Measurements from ENCODE around the gene CTSZ.
"Not testable (repeated sequence)": the region's sequence is repeated elsewhere in the genome, so short reads cannot be mapped to it uniquely, and the experiment has no call there.

CTSZ gene

DNA sequence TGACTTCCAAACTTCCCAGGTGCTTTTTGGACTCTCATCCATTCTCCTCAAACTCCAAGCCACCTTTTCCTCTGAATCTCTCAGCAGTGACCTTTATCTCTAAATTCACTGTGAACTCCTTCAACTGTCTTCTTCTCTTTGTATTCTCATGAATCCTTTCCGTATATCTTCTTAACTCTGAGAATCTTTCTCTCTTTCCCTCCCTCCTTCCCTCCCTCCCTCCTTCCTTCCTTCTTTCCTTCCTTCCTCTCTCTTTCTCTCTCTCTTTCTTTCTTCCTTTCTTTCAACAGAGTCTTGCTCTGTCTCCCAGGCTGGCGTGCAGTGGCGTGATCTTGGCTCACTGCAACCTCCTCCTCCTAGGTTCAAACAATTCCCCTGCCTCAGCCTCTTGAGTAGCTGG is 39.8 kb upstream of the CTSZ start:
- no peak for DNase-seq (ENCODE audit: low read depth)
- TF ChIP-seq, protein P1, sequence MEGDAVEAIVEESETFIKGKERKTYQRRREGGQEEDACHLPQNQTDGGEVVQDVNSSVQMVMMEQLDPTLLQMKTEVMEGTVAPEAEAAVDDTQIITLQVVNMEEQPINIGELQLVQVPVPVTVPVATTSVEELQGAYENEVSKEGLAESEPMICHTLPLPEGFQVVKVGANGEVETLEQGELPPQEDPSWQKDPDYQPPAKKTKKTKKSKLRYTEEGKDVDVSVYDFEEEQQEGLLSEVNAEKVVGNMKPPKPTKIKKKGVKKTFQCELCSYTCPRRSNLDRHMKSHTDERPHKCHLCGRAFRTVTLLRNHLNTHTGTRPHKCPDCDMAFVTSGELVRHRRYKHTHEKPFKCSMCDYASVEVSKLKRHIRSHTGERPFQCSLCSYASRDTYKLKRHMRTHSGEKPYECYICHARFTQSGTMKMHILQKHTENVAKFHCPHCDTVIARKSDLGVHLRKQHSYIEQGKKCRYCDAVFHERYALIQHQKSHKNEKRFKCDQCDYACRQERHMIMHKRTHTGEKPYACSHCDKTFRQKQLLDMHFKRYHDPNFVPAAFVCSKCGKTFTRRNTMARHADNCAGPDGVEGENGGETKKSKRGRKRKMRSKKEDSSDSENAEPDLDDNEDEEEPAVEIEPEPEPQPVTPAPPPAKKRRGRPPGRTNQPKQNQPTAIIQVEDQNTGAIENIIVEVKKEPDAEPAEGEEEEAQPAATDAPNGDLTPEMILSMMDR (conservative IDR thresholded peaks at IDR 0.05; ENCODE audit: low read depth, low read length): no peak
- H3K4me3 ChIP-seq (ENCODE audit: low read length): no peak overlapping the region

DNA sequence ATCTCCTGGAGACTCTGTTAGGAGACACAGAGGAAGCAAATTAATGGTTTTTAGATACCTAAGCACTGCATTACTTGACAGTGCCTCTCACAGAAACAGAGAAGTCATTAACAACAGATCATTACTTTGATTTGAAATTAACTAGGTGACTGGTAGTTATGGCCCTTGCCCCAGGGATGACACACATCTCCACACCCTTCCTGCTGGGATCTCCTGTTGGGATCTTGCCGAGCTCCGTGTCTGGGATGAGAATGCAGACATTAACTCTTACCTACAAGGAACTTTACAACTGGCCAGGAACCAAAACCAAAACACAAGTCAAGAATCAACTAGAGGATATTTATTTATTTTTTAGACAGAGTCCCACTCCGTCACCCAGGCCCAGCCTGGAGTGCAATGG is 37.7 kb upstream of the CTSZ start:
- no peak overlapping the region for H3K4me3 ChIP-seq (ENCODE audit: low read length)

DNA sequence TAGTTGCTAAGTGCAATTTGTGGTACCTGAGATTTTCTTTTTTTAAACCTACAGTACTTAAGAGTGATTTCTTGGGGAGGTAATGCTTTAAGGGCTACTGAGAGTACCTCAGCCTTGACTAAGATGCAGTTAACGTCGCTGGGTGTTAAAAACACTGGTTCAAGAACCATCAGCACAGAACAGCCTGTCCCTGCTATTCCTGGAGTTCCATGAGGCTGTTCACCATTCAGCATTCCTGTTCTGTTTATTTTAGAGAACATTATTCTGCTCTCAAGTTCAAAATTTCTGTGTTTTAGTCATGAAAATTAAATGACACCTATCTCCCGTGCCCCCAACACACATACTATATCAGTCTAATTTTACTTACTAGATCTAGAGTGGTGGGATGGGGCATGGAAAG is 37.2 kb upstream of the CTSZ start:
- no peak overlapping the region for H3K4me3 ChIP-seq (ENCODE audit: low read length)
- TF ChIP-seq, protein P1 (conservative IDR thresholded peaks at IDR 0.05; ENCODE audit: low read depth, low read length): no peak
- DNase-seq (ENCODE audit: low read depth): no peak

More for the DNA sequence above, 37.7 kb upstream of the CTSZ start:
- DNase-seq (ENCODE audit: low read depth): no peak
- TF ChIP-seq, protein P1 (conservative IDR thresholded peaks at IDR 0.05; ENCODE audit: low read depth, low read length): no peak

DNA sequence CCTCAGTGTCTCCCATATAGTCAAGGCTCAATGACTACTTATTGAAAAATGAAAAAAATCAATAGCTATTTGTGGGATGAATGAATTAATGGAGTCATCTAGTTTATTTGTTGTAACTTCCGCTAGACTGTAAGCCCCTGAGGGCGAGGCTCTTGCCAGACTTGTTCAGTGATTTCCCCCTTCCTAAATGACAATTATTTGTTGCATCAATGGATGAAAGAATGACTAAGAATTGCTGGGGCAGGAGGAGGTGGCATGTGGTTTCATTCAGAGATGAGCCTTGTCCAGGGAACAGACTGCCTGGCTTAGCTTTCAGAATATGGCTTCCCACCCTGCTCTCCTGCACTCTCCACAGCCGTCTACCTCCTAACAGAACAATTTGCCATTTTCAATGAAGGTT is 36.6 kb upstream of the CTSZ start:
- no peak overlapping the region for H3K4me3 ChIP-seq (ENCODE audit: low read length)
- TF ChIP-seq, protein P1 (conservative IDR thresholded peaks at IDR 0.05; ENCODE audit: low read depth, low read length): no peak
- DNase-seq (ENCODE audit: low read depth): no peak

DNA sequence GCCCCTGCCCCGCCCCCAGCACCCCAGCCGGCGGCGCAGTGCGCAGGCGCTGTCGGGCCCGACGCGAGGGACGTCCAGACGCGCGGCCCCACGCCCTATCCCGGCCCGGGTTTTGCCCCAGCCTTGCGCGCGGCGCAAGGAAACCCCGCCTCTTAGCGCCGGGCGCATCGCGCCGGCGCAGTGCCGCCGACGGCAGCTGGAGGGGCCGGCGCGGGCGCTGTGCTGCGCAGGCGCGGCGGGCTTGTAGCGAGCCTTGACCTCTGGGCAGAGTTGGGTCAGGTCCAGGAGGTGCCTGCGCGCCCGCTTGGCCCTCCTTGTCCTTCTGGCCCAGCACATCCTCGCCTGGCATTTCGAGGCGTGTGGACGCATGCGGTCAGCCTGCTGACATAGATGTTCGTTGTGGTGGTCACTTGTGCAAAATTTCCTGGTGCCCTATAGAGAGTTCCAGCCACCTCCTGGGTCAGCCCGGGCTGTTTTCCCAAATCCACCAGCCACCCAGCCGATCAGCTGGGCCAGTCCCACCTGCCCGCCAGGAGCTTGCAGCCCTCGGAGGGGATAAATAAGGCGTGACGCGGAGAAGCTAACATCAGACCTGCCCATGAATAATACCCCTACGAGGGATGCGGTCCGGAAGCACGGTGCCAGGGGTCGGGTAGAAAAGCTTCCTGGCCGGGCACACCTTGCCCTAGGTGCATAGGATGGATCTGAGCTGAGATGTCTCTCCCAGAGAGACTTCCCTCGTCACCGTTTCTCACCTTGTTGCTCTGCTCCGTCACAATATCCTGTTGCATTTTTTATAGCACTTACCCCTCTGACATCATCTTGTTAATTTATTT is 36.0 kb upstream of the CTSZ start:
- TF ChIP-seq, protein P1 (conservative IDR thresholded peaks at IDR 0.05; ENCODE audit: low read depth, low read length): no peak
- peak overlapping the region; percentile 71 for H3K4me3 ChIP-seq (ENCODE audit: low read length)
- DNase-seq (ENCODE audit: low read depth): peak; percentile 43

DNA sequence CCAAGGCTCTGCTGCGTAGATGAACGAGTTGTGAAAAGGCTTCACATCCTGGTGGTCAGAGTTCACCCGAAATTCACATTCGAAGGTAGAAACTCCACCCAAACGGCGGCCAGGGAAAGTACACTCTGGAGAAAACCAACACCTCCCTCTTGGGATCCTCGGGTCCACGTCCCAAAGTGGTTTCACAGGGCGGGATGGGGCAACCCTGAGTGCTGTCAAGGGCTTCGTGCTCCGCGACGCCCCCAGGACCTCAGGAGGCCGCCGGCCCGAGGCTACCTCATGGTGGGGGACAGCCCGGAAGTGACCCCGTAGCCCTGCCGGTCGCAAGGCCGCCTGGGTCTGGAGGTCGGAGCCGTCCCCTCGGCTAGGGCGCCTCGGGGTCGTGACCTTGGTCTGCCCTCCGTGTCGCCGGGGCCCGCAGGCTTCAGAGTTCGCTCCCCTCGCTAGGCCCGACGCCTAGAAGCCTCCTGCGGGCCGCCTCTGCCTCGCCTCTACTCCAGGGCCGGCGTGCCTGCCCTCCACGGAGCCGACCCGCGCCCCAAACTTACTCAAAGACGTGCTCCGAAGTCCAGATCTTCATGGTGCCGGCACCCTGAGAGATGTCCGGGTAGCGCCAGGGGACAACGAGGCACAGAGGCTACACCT is 35.2 kb upstream of the CTSZ start, which contains the start of gene PRELID3B:
TSS of gene PRELID3B (minus strand) at position 636 of the 645 bp plus-strand sequence. CDS start at position 580, 56 bp downstream.
- DNase-seq (ENCODE audit: low read depth): no peak

DNA sequence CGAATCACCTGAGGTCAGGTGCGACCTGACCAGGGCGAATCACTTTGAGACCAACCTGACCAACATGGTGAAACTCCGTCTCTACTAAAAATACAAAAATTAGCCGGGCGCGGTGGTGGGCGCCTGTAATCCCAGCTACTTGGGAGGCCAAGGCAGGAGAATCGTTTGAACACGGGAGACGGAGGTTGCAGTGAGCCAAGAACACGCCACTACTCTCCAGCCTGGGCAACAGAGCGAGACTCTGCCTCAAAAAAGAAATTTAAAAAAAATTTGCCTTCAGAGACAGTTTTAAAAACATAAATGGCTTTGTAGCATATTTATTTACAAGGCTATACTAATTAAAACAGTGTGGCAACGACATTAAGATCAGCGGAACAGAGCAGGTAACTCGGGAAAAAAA is 34.4 kb upstream of the CTSZ start:
- peak overlapping the region; percentile 71 for H3K4me3 ChIP-seq (ENCODE audit: low read length)
- DNase-seq (ENCODE audit: low read depth): not testable (repeated sequence)

More for the DNA sequence above, 35.2 kb upstream of the CTSZ start, which contains the start of gene PRELID3B:
- peak within 1 kb of the TSS; percentile 71 for H3K4me3 ChIP-seq (ENCODE audit: low read length)
- TF ChIP-seq, protein P1 (conservative IDR thresholded peaks at IDR 0.05; ENCODE audit: low read depth, low read length): no peak
